ENCODE data around the gene SCGB1C1.

SCGB1C1 gene

GRCh38 chr11:207208-207862 lies 14.5 kb downstream of the SCGB1C1 start, which contains the start of the genes BET1L and RIC8A:
Gene BET1L, minus strand, starts transcription at chr11:207399. Its CDS starts 78 bp downstream, at chr11:207321.
Gene RIC8A, plus strand, starts transcription at chr11:207708. Its CDS starts 1,147 bp downstream, at chr11:208855.
- TF ChIP-seq GABPA (IDR thresholded peaks at IDR 0.05; ENCODE audit: low read depth) (peak; percentile 88), POLR2AphosphoS5 (IDR thresholded peaks at IDR 0.05; ENCODE audit: low read depth) (peak; percentile 91), REST (IDR thresholded peaks at IDR 0.05; ENCODE audit: insufficient replicate concordance, low read depth) (no peak), SPI1 (IDR thresholded peaks at IDR 0.05; ENCODE audit: borderline replicate concordance, low read depth) (peak; percentile 76; the same call in 1 of the 2 replicates), CTCF (IDR thresholded peaks at IDR 0.05; ENCODE audit: insufficient read depth, low read length) (no peak)
- peak; percentile 99 to 100 for DNase-seq (ENCODE audit: low read depth in 1 of 2, low spot score in 1 of 2)
- Histone ChIP-seq H3K27me3 (ENCODE audit: insufficient read depth, poor library complexity, severe bottlenecking) (no peaks in the 10 kb centered on the region), H3K27ac (replicated peaks) (peak within 1 kb of the TSS; percentile 99), H3K4me3 (replicated peaks; ENCODE audit: insufficient read depth, low read length) (peak within 1 kb of the TSS; percentile 88)

GRCh38 chr11:207863-208180 lies 14.9 kb downstream of the SCGB1C1 start:
- DNase-seq (ENCODE audit: low read depth in 1 of 2, low spot score in 1 of 2) = peak in 1 of 2 experiments; percentile 39
- TF ChIP-seq POLR2AphosphoS5 (IDR thresholded peaks at IDR 0.05; ENCODE audit: low read depth) = no peak
- TF ChIP-seq REST (IDR thresholded peaks at IDR 0.05; ENCODE audit: insufficient replicate concordance, low read depth) = no peak
- TF ChIP-seq GABPA (IDR thresholded peaks at IDR 0.05; ENCODE audit: low read depth) = no peak
- no peak for TF ChIP-seq CTCF (IDR thresholded peaks at IDR 0.05; ENCODE audit: insufficient read depth, low read length)
- TF ChIP-seq SPI1 (IDR thresholded peaks at IDR 0.05; ENCODE audit: borderline replicate concordance, low read depth) = no peak
- H3K27me3 ChIP-seq (ENCODE audit: insufficient read depth, poor library complexity, severe bottlenecking) = no peaks in the 10 kb centered on the region
- H3K27ac ChIP-seq (replicated peaks) = peak overlapping the region; percentile 99
- H3K4me3 ChIP-seq (replicated peaks; ENCODE audit: insufficient read depth, low read length) = peak overlapping the region; percentile 86

- DNase-seq (ENCODE audit: low read depth in 1 of 2, low spot score in 1 of 2) = peak; percentile 69 to 76
- Histone ChIP-seq H3K4me3 (replicated peaks; ENCODE audit: insufficient read depth, low read length) (peak overlapping the region; percentile 86), H3K27me3 (ENCODE audit: insufficient read depth, poor library complexity, severe bottlenecking) (no peaks in the 10 kb centered on the region), H3K27ac (replicated peaks) (peak overlapping the region; percentile 99)
- peak; percentile 29 for TF ChIP-seq POLR2AphosphoS5 (IDR thresholded peaks at IDR 0.05; ENCODE audit: low read depth)
- no peak for TF ChIP-seq CTCF (IDR thresholded peaks at IDR 0.05; ENCODE audit: insufficient read depth, low read length)
- peak; percentile 76; the same call in 1 of the 2 replicates for TF ChIP-seq SPI1 (IDR thresholded peaks at IDR 0.05; ENCODE audit: borderline replicate concordance, low read depth)
- TF ChIP-seq REST (IDR thresholded peaks at IDR 0.05; ENCODE audit: insufficient replicate concordance, low read depth) = peak; percentile 14
These were observed 15.5 kb downstream of the SCGB1C1 start for GRCh38 chr11:208181-208916.

All from HL-60 (cell line).